Right kidney (tissue), 1 donor: ENCODE results near the gene RAPSN.

ENCODE experiments used
- DNase-seq: peaks from one replicate; pipeline ENCODE4 v3.0.0-alpha.2; 2016

The RAPSN gene

GRCh38 chr11:47406896-47407745, 41.8 kb downstream of the RAPSN start:
- DNase-seq: no peak

GRCh38 chr11:47403571-47403970, 45.4 kb downstream of the RAPSN start:
- DNase-seq: no peak

- DNase-seq: no peak
Measured at GRCh38 chr11:47403135-47403534, 45.8 kb downstream of the RAPSN start.

- no peak for DNase-seq
Measured at GRCh38 chr11:47400768-47401279, 48.1 kb downstream of the RAPSN start.

GRCh38 chr11:47399860-47400767, 48.8 kb downstream of the RAPSN start:
- peak; percentile 71 for DNase-seq

- no peak for DNase-seq
Measured at GRCh38 chr11:47398551-47398950, 50.4 kb downstream of the RAPSN start.

GRCh38 chr11:47398011-47398410, 50.9 kb downstream of the RAPSN start:
- DNase-seq: no peak

- DNase-seq: no peak
Measured at GRCh38 chr11:47396049-47396320, 53.0 kb downstream of the RAPSN start.

GRCh38 chr11:47395223-47396048, 53.5 kb downstream of the RAPSN start:
- no peak for DNase-seq

GRCh38 chr11:47394322-47395222, 54.4 kb downstream of the RAPSN start:
- no peak for DNase-seq

GRCh38 chr11:47394050-47394321, 55.0 kb downstream of the RAPSN start:
- DNase-seq: no peak

GRCh38 chr11:47393163-47394049, 55.5 kb downstream of the RAPSN start:
- no peak for DNase-seq

GRCh38 chr11:47392546-47393162, 56.3 kb downstream of the RAPSN start:
- DNase-seq: no peak

GRCh38 chr11:47391711-47392432, 57.1 kb downstream of the RAPSN start:
- no peak for DNase-seq

GRCh38 chr11:47391077-47391583, 57.8 kb downstream of the RAPSN start:
- no peak for DNase-seq

- DNase-seq: no peak
Measured at GRCh38 chr11:47390422-47390760, 58.5 kb downstream of the RAPSN start.

- no peak for DNase-seq
Measured at GRCh38 chr11:47389577-47390421, 59.1 kb downstream of the RAPSN start.
